GM18502 (cell line): ENCODE results near the gene PTPRE.

ENCODE experiments used
- ATAC-seq: cut with Tn5 transposase; IDR thresholded peaks from one replicate; pipeline ENCODE4 v1.9.1; 2021; ENCODE audit warnings: mild to moderate bottlenecking; ENCODE audit not compliant: unreplicated experiment, poor library complexity

Gene PTPRE

GRCh38 chr10:127882801-127883459, 24.0 kb upstream of the PTPRE start:
- ATAC-seq: no peak

GRCh38 chr10:127883516-127883915, 23.4 kb upstream of the PTPRE start:
- ATAC-seq: no peak

- no peak for ATAC-seq
These were observed 22.4 kb upstream of the PTPRE start for GRCh38 chr10:127884501-127884900.

DNA sequence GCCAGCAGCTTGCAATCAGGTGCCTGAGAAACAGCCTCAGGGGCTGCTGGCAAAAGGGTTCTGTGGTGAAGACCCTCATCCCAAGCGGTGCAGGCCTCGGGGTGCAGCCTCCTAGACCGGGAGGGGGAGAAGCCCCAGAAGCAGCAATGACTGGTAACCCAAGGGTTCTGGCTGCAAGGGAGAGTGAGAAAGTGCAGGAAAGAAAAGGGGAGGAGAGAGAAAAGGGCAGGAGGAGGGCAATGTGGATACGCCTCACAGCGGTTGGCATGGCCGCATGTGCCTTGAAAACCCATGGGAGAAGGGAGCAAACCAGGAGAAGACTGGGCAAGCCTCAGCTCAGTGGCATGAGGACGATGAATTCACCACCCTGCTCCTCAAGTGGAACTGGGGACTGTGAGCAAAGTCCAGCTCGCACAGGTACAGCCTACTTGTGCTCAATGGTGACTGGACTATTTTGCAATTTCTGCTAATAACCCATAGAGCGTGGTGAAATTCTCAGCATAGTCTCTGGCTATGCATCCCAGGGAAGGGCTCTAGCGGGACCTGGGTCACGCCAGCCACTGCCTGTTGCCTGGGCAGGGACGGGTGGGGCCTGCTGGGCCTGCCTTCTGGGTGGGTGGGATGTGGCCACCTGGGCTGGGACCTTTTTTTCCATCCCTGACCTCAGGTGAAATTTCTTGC, 20.4 kb upstream of the PTPRE start:
- ATAC-seq: no peak

DNA sequence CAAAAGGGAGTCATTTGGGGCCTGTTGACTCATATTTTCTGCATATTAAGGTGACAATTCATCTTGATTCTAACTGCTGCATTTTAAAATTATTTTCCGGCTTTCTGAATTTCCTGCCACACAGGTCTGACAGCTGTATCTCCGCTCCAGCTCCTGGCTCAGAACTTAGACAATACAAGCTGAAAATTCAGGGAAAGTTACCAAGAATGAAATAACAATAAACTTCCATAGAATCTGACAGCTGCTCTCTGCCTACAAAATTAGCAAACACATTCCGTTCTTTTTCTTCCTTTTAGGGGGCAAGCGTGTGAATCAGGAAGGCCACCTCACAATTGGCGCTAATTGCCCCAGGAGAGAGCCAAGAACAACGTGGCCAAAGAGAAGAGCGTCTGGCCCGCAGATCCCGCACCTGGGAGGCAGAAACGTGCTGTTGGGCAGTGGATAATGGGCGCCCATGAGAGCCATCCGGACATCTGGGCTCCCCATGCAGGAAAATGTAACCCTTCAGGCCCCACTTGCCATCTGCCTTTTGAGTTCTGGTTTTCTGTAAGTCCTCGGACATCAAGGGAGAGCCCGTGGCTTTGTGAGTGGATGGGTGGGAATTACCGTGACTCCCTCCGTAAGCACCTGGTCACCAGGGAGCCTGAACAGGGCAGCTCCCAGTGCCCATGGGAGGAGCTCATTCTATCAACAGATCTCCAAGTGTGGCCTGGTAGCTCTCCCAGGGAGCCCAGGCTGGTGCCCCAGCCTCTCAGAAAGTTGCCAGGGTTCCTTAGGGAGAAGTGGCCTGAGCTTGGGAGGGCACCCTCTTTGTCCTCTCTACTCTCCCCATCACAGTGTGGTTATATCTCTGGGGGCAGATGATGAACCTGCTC, 19.1 kb upstream of the PTPRE start:
- ATAC-seq: no peak

DNA sequence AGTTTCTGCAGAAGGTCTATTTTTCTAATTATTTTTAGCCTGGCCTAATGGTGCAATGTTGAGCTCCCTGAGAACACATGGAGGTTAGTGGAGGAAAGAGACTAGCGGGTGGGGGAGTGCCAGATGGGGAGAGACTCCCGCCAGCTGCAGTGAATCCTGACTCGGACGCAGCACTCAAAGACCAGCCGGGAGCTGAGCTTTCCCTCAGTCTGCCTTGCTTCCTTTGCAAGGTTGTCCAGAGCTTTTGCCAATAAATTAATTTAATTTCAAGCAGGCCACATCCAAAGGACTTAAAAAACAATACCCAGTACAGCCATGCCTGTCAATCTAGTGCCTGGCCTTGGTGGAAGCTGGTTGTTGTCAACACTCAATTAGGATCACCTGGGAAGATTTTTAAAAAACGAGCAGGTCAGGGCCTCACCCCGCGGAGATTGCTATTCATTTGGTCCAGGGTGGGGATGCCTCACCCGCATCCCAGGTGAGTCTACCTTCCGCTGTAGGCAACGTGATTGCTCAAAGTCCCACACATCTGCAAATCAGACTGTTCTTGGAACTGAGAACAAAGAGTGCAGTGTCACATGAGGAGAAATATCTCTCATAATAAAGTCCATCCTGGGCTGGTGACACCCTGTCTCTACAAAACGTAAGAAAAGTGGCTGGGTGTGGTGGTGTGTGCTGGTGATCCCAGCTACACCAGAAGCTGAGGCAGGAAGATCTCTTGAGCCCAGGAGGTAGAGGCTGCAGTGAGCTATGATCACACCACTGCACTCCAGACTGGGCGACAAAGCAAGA, 18.2 kb upstream of the PTPRE start:
- ATAC-seq: no peak

GRCh38 chr10:127889605-127890195, 17.2 kb upstream of the PTPRE start:
- ATAC-seq: no peak

DNA sequence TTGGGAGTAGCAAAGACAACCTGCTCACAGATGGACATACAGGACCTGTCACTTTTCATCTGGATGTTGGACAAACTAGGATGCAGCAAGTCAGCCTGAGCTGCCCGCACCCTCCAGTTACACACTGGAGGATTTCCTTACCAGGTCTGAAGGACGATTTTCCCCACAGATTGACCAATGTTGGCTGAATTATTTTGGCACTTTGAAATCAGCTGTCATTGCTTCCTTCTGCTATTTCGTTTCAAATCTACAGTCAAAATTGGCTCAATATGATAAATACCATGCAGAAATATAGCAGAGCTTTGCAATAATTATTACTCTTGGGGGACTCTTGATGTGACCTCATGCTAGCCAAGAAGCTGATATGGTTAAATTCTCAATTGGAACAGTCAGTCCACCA, 16.7 kb upstream of the PTPRE start:
- ATAC-seq: no peak

DNA sequence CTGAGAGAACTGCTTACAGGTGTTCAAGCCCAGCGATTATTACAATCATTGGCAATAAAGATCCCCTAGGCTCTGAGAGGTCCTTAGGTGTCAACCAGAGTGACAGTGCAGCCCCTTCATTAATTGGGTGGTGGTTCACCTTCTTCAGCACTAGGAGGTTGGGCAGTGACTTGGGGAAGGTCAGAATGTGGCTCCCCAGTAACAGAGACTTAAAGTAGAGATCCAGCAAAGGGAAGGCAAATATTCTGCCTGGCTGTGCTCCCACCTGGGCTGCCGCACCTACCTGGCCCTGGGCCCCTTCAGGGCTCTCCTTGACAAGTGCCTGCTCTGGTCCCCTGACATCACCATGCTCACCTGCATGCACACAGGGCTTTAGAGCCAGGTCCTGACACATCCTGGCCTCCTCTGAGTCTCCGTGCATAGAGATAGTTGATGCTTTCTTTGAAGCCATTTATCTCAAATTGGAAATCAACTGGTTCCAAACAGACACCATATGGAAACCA, 16.0 kb upstream of the PTPRE start:
- ATAC-seq: no peak

GRCh38 chr10:127892743-127893142, 14.2 kb upstream of the PTPRE start, which contains the start of gene CLRN3:
Gene CLRN3 (minus strand): TSS chr10:127892941. CDS start chr10:127892784, 157 bp downstream.
- ATAC-seq: no peak

- ATAC-seq: no peak
These were observed 12.8 kb upstream of the PTPRE start for GRCh38 chr10:127894146-127894545.

- no peak for ATAC-seq
These were observed 10.3 kb upstream of the PTPRE start for GRCh38 chr10:127896590-127896989.

DNA sequence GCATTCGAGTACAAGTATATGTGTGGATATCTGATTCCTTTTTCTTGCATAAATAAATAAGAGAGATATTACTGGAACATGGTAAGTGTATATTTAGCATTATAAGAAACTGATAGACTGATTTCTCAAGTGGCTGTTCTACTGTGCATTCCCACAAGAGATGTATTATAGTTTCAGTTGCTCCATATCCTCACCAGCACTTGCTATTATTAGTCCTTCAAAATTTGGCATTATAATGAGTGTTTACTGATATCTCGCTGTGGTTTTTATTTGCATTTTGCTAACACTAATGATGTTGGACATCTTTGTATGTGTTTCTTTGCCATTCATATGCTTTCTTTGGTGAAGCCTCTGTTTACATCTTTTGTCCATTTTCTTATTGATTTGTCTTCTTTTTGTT, 9.7 kb upstream of the PTPRE start:
- ATAC-seq: no peak

DNA sequence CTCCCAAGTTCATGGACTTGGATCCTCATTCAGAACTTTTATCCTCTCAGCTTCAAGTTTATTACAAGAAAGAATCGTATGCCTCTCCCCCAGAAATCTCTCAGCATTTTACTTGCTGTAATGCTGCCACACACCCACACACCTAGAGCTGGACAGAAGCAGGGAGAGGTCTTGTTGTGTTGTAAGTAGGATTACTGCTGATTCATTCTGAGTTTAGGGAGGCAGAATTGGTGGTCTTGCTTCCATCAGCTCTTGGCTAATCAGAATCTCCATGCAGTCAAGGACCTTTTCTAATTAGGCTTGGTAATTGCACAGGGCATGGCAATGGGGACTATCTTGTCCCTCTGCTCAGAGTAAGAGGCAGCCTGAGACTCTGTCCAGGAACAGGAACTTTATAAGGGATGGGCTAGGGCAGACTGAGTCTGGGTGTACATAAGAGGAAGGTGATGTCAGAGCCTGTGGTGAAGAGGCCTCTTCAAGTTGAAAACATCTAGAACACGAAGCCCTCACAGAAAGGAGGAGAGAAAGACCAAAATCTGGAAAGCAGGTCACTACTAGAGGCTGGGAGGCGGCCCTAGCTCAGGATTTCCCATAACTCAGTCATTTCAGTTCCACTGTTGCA, 7.0 kb upstream of the PTPRE start:
- no peak for ATAC-seq

DNA sequence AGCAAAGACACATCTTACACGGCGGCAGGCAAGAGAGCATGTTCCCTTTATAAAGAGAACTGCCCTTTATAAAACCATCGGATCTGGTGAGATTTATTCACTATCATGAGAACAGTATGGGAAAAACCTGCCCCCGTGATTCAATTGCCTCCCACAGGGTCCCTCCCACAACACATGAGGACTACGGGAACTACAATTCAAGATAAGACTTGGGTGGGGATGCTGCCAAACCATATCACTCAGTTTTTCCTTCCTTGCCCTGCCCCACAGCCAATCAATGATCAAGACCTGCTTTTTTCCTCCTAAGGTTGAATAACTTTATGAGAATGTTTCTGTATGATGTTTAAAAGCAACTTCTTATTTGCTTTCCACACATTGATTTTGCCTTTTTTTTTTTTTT, 3.1 kb upstream of the PTPRE start:
- no peak for ATAC-seq

- ATAC-seq: no peak
These were observed 2.4 kb upstream of the PTPRE start for GRCh38 chr10:127904311-127905000.

- ATAC-seq: no peak
These were observed 1.7 kb upstream of the PTPRE start for GRCh38 chr10:127905001-127905847.

GRCh38 chr10:127905848-127906261, 1.0 kb upstream of the PTPRE start:
- no peak for ATAC-seq
